Activated CD4-positive, alpha-beta T cell treated with anti-CD3 and anti-CD28 coated beads, Interleukin-2, amount 50 U/mL, for 16 hours (primary cell): ENCODE measurements around the gene P2RX6.
"Not testable (repeated sequence)": the region's sequence is repeated elsewhere in the genome, so short reads cannot be mapped to it uniquely, and the experiment has no call there.

Source experiments
- DNase-seq: peaks from one replicate; pipeline ENCODE4 v3.0.0-alpha.2; 2020

The P2RX6 gene

GRCh38 chr22:21034989-21035388, 20.0 kb downstream of the P2RX6 start:
- no peak for DNase-seq

- DNase-seq = no peak
Observed at GRCh38 chr22:21038405-21038804, 23.4 kb downstream of the P2RX6 start.

- DNase-seq = not testable (repeated sequence)
Observed at GRCh38 chr22:21039158-21039557, 24.2 kb downstream of the P2RX6 start.

GRCh38 chr22:21041937-21042336, 27.0 kb downstream of the P2RX6 start:
- no peak for DNase-seq

GRCh38 chr22:21042978-21043859, 28.3 kb downstream of the P2RX6 start:
- no peak for DNase-seq

GRCh38 chr22:21043860-21044535, 29.0 kb downstream of the P2RX6 start:
- no peak for DNase-seq

- no peak for DNase-seq
Observed at GRCh38 chr22:21044931-21045584, 30.1 kb downstream of the P2RX6 start.

- DNase-seq = peak; percentile 85
Observed at GRCh38 chr22:21045585-21046294, 30.8 kb downstream of the P2RX6 start, which contains the start of gene LRRC74B. LRRC74B (plus strand) TSS chr22:21045946; CDS start chr22:21045987, 41 bp downstream.

- no peak for DNase-seq
Observed at GRCh38 chr22:21047035-21047661, 32.2 kb downstream of the P2RX6 start.

GRCh38 chr22:21047730-21048129, 32.8 kb downstream of the P2RX6 start:
- DNase-seq = no peak

GRCh38 chr22:21048448-21048847, 33.5 kb downstream of the P2RX6 start:
- DNase-seq = not testable (repeated sequence)

- DNase-seq = not testable (repeated sequence)
Observed at GRCh38 chr22:21048965-21049364, 34.0 kb downstream of the P2RX6 start.

GRCh38 chr22:21051145-21051830, 36.3 kb downstream of the P2RX6 start:
- DNase-seq = no peak

GRCh38 chr22:21051831-21052400, 37.0 kb downstream of the P2RX6 start:
- no peak for DNase-seq

GRCh38 chr22:21052715-21053459, 37.9 kb downstream of the P2RX6 start:
- DNase-seq = no peak

- DNase-seq = no peak
Observed at GRCh38 chr22:21054046-21054713, 39.2 kb downstream of the P2RX6 start.

GRCh38 chr22:21054714-21055563, 40.0 kb downstream of the P2RX6 start:
- no peak for DNase-seq

GRCh38 chr22:21055564-21055834, 40.5 kb downstream of the P2RX6 start:
- no peak for DNase-seq

- no peak for DNase-seq
Observed at GRCh38 chr22:21055880-21056319, 40.9 kb downstream of the P2RX6 start.
